Astrocyte (in vitro differentiated cells and primary cell): Measurements from ENCODE around the gene ZBTB38. TPM values are rescaled to one million over a fixed set of nuclear protein-coding genes. Genes with fewer than 3 reads are reported as not detected.

ENCODE experiments used
- DNase-seq: peaks from one replicate; pipeline ENCODE4 v3.0.0-alpha.2; 2010; ENCODE audit warnings: low read depth
- FAIRE-seq: peaks from 2 replicates; lab custom pipeline; 2011; peaks lifted over from hg19 to GRCh38; lab: Jason Lieb, UNC
- H2AFZ ChIP-seq: 2 replicates; pipeline ENCODE4 v1.6.0; 2012; ENCODE audit warnings: low read depth, low read length, inconsistent platforms
- H3K27ac ChIP-seq: 2 replicates; pipeline ENCODE4 v1.5.1; 2011; ENCODE audit warnings: low read depth, low read length, inconsistent platforms
- H3K27me3 ChIP-seq: 2 replicates; pipeline ENCODE4 v1.6.0; 2011; ENCODE audit warnings: low read length, inconsistent platforms; ENCODE audit not compliant: insufficient read depth
- H3K36me3 ChIP-seq: 2 replicates; pipeline ENCODE4 v1.5.1; 2011; ENCODE audit warnings: low read length, inconsistent platforms; ENCODE audit not compliant: insufficient read depth
- H3K4me1 ChIP-seq: 2 replicates; pipeline ENCODE4 v1.5.1; 2011; ENCODE audit warnings: low read length, inconsistent platforms; ENCODE audit not compliant: insufficient read depth
- H3K4me2 ChIP-seq: 2 replicates; pipeline ENCODE4 v1.6.0; 2012; ENCODE audit warnings: low read length, inconsistent platforms
- H3K4me3 ChIP-seq: 2 replicates; pipeline ENCODE4 v1.5.1; 2011; ENCODE audit warnings: low read depth, mild to moderate bottlenecking, low read length, inconsistent platforms; ENCODE audit not compliant: insufficient read depth
- H3K79me2 ChIP-seq: 2 replicates; pipeline ENCODE4 v1.6.0; 2012; ENCODE audit warnings: mild to moderate bottlenecking, low read length, inconsistent platforms; ENCODE audit not compliant: insufficient read depth
- H3K9ac ChIP-seq: 2 replicates; pipeline ENCODE4 v1.6.0; 2012; ENCODE audit warnings: mild to moderate bottlenecking, low read length, inconsistent platforms
- H3K9me3 ChIP-seq: 2 replicates; pipeline ENCODE4 v1.5.1; 2012; ENCODE audit warnings: low read depth, mild to moderate bottlenecking, low read length, inconsistent platforms; ENCODE audit not compliant: insufficient read depth
- H4K20me1 ChIP-seq: 2 replicates; pipeline ENCODE4 v1.6.0; 2012; ENCODE audit warnings: low read length, inconsistent platforms; ENCODE audit not compliant: insufficient read depth
- H3K27ac Mint-ChIP-seq: one replicate; pipeline ENCODE4 v1.8.0; 2021; ENCODE audit warnings: mild to moderate bottlenecking, mixed read lengths; ENCODE audit not compliant: unreplicated experiment
- H3K27me3 Mint-ChIP-seq: one replicate; pipeline ENCODE4 v1.8.0; 2021; ENCODE audit warnings: low read depth, mixed read lengths; ENCODE audit not compliant: unreplicated experiment
- H3K36me3 Mint-ChIP-seq: one replicate; pipeline ENCODE4 v1.8.0; 2021; ENCODE audit warnings: low read depth, mixed read lengths; ENCODE audit not compliant: unreplicated experiment
- H3K4me1 Mint-ChIP-seq: one replicate; pipeline ENCODE4 v1.8.0; 2021; ENCODE audit warnings: low read depth, mixed read lengths; ENCODE audit not compliant: unreplicated experiment
- H3K4me3 Mint-ChIP-seq: one replicate; pipeline ENCODE4 v1.8.0; 2021; ENCODE audit warnings: mild to moderate bottlenecking, moderate library complexity, mixed read lengths; ENCODE audit not compliant: unreplicated experiment
- H3K9me3 Mint-ChIP-seq: one replicate; pipeline ENCODE4 v1.8.0; 2021; ENCODE audit warnings: mild to moderate bottlenecking, mixed read lengths; ENCODE audit not compliant: unreplicated experiment
- EZH2 ChIP-seq: IDR thresholded peaks from 2 replicates; pipeline ENCODE4 v1.6.1; 2012; ENCODE audit warnings: mild to moderate bottlenecking, low read length, inconsistent platforms; ENCODE audit not compliant: insufficient read depth
- total RNA-seq: library from RNA; stranded (reverse); gene quantifications from 2 replicates; pipeline ENCODE4 v1.2.1, GENCODE V29; 2021
- TF ChIP-seq, protein P1 (sequence below): IDR thresholded peaks from 2 replicates; pipeline ENCODE4 v1.5.1; 2011; ENCODE audit warnings: low read depth, mild to moderate bottlenecking, inconsistent platforms, low read length, moderate library complexity; ENCODE audit not compliant: insufficient read depth

The ZBTB38 gene
- total RNA-seq, 1 donor from 2014 or later, result 57.6 TPM

DNA sequence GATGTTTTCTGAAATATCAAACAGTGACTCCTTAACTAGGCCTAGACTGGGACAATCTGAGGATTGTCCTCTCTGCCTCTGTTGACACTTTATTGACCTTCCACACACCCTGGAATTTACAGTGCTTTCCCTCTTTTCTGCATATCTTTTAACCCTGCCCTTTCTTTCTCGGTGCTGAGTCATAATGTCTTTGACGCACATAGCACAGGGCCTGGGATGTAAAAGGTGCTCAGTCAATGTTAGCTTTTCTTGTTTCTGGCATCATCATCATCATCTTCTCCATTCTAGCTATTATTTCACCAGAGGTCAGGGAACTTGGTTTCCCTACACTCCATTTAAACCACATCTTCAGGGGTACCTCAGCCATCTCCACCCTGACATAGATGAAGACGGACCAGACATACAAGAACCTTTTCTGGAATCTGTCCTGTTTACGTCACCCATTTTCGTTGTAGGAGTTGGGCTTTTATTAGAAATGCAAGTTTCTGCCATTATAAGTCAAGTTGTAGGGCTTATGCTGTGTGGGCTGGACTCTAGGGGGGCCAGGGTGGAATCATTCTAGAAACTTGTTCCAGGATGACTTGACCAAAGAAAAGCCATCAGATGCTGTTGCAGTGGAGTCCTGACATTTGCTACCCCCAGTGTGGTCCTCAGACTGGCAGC is 46.6 kb downstream of the ZBTB38 start:
- DNase-seq (peak; percentile 89), FAIRE-seq (no peak)
- Histone ChIP-seq H3K4me3 (no peak overlapping the region), H3K79me2 (peaks cover 65% of the 10 kb centered on the region), H3K36me3 (peaks cover 48% of the 10 kb centered on the region), H3K9me3 (no peaks in the 10 kb centered on the region), H2AFZ (no peak overlapping the region), H4K20me1 (no peaks in the 10 kb centered on the region), H3K4me1 (peaks cover 53% of the 10 kb centered on the region), H3K4me2 (peak overlapping the region; percentile 18), H3K27me3 (no peaks in the 10 kb centered on the region), H3K27ac (peak overlapping the region; percentile 89), H3K9ac (peak overlapping the region; percentile 81)
- TF ChIP-seq EZH2, result no peak
- TF ChIP-seq, protein P1, sequence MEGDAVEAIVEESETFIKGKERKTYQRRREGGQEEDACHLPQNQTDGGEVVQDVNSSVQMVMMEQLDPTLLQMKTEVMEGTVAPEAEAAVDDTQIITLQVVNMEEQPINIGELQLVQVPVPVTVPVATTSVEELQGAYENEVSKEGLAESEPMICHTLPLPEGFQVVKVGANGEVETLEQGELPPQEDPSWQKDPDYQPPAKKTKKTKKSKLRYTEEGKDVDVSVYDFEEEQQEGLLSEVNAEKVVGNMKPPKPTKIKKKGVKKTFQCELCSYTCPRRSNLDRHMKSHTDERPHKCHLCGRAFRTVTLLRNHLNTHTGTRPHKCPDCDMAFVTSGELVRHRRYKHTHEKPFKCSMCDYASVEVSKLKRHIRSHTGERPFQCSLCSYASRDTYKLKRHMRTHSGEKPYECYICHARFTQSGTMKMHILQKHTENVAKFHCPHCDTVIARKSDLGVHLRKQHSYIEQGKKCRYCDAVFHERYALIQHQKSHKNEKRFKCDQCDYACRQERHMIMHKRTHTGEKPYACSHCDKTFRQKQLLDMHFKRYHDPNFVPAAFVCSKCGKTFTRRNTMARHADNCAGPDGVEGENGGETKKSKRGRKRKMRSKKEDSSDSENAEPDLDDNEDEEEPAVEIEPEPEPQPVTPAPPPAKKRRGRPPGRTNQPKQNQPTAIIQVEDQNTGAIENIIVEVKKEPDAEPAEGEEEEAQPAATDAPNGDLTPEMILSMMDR, result no peak
- H3K9me3 Mint-ChIP-seq, result no peaks in the 10 kb centered on the region
- no peak overlapping the region for H3K27ac Mint-ChIP-seq
- H3K4me3 Mint-ChIP-seq, result no peak overlapping the region
- peaks cover 35% of the 10 kb centered on the region for H3K4me1 Mint-ChIP-seq
- peaks cover 49% of the 10 kb centered on the region for H3K36me3 Mint-ChIP-seq
- H3K27me3 Mint-ChIP-seq, result no peaks in the 10 kb centered on the region

DNA sequence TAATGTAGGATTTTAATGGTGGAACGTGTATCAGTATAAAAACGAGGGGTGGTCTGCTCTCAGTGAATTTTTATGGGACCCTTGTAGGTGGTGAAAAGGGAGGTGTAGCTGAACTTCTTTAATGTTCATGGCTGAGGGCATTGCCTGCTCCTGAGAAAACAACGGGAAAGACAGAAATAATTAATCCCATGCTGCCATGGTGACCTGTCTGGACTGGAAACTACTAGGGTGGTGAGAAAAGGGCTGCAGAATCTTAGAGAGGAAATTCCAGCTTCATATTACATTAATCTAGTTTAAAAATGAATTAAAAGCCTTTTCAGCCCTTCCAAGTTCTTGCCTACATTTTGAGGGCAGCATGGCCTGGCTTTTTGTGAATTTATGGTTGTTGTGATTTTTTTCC is 47.6 kb downstream of the ZBTB38 start:
- no peaks in the 10 kb centered on the region for H4K20me1 ChIP-seq
- H3K9me3 ChIP-seq, result no peaks in the 10 kb centered on the region
- no peaks in the 10 kb centered on the region for H3K9me3 Mint-ChIP-seq
- no peak overlapping the region for H3K9ac ChIP-seq
- TF ChIP-seq, protein P1, result no peak
- TF ChIP-seq EZH2, result no peak
- no peak overlapping the region for H3K27ac ChIP-seq
- no peaks in the 10 kb centered on the region for H3K27me3 ChIP-seq
- no peak overlapping the region for H3K4me3 ChIP-seq
- peaks cover 42% of the 10 kb centered on the region for H3K4me1 ChIP-seq
- no peak for DNase-seq
- no peak overlapping the region for H3K4me2 ChIP-seq
- H3K4me3 Mint-ChIP-seq, result no peak overlapping the region
- H3K27ac Mint-ChIP-seq, result no peak overlapping the region
- H3K4me1 Mint-ChIP-seq, result peaks cover 34% of the 10 kb centered on the region
- no peaks in the 10 kb centered on the region for H3K27me3 Mint-ChIP-seq
- H2AFZ ChIP-seq, result no peak overlapping the region
- peaks cover 50% of the 10 kb centered on the region for H3K36me3 Mint-ChIP-seq
- H3K79me2 ChIP-seq, result peaks cover 71% of the 10 kb centered on the region
- peaks cover 46% of the 10 kb centered on the region for H3K36me3 ChIP-seq
- FAIRE-seq, result no peak

Other genes starting within 250 kb of the ZBTB38 start
- 4.5 and 6.1 TPM in 2 replicates for gene PXYLP1, start 136.7 kb upstream of the ZBTB38 start, total RNA-seq
- 14.3 and 19.0 TPM in 2 replicates for gene RASA2, start 118.5 kb downstream of the ZBTB38 start, total RNA-seq